NCI-H2171 (cell line): ENCODE data around the gene USP17L21.
"Not testable (repeated sequence)": the region's sequence is repeated elsewhere in the genome, so short reads cannot be mapped to it uniquely, and the experiment has no call there.

Experiments used
- DNase-seq: peaks from one replicate; lab custom pipeline; 2025; lab: John Stamatoyannopoulos, UW

USP17L21 gene

GRCh38 chr4:9262572-9262971 is at the start of gene USP17L21:
Gene USP17L21 (plus strand): TSS chr4:9262872. CDS start chr4:9262872, 0 bp downstream.
- not testable (repeated sequence) for DNase-seq

GRCh38 chr4:9214701-9215100 is 48.0 kb upstream of the USP17L21 start:
- not testable (repeated sequence) for DNase-seq

GRCh38 chr4:9215105-9215504 is 47.6 kb upstream of the USP17L21 start, which contains the start of gene USP17L11:
Gene USP17L11 (plus strand): TSS chr4:9215405. CDS start chr4:9215405, 0 bp downstream.
- DNase-seq, result not testable (repeated sequence)

- DNase-seq, result not testable (repeated sequence)
Observed at GRCh38 chr4:9219852-9220251, 42.8 kb upstream of the USP17L21 start, which contains the start of gene USP17L12. Gene USP17L12 (plus strand): TSS chr4:9220152. CDS start chr4:9220152, 0 bp downstream.

- DNase-seq, result not testable (repeated sequence)
Observed at GRCh38 chr4:9224596-9224995, 38.1 kb upstream of the USP17L21 start, which contains the start of gene USP17L13. Gene USP17L13 (plus strand): TSS chr4:9224896. CDS start chr4:9224896, 0 bp downstream.

GRCh38 chr4:9230249-9230648 is 32.4 kb upstream of the USP17L21 start:
- DNase-seq, result not testable (repeated sequence)

- DNase-seq, result not testable (repeated sequence)
Observed at GRCh38 chr4:9234085-9234484, 28.6 kb upstream of the USP17L21 start, which contains the start of gene USP17L15. Gene USP17L15 (plus strand): TSS chr4:9234385. CDS start chr4:9234385, 0 bp downstream.

GRCh38 chr4:9238461-9238860 is 24.2 kb upstream of the USP17L21 start:
- not testable (repeated sequence) for DNase-seq

- DNase-seq, result not testable (repeated sequence)
Observed at GRCh38 chr4:9243579-9243978, 19.1 kb upstream of the USP17L21 start, which contains the start of gene USP17L17. Gene USP17L17 (plus strand): TSS chr4:9243879. CDS start chr4:9243879, 0 bp downstream.

GRCh38 chr4:9247953-9248680 is 14.6 kb upstream of the USP17L21 start, which contains the start of gene USP17L18:
Gene USP17L18 (plus strand): TSS chr4:9248630. CDS start chr4:9248630, 0 bp downstream.
- DNase-seq, result not testable (repeated sequence)

GRCh38 chr4:9253078-9253477 is 9.6 kb upstream of the USP17L21 start, which contains the start of gene USP17L19:
Gene USP17L19 (plus strand): TSS chr4:9253378. CDS start chr4:9253378, 0 bp downstream.
- not testable (repeated sequence) for DNase-seq

GRCh38 chr4:9257824-9258223 is 4.8 kb upstream of the USP17L21 start, which contains the start of gene USP17L20:
Gene USP17L20 (plus strand): TSS chr4:9258124. CDS start chr4:9258124, 0 bp downstream.
- DNase-seq, result not testable (repeated sequence)

GRCh38 chr4:9267319-9267718 is 4.6 kb downstream of the USP17L21 start, which contains the start of gene USP17L22:
Gene USP17L22 (plus strand): TSS chr4:9267619. CDS start chr4:9267619, 0 bp downstream.
- DNase-seq, result not testable (repeated sequence)

GRCh38 chr4:9271719-9272118 is 9.0 kb downstream of the USP17L21 start:
- not testable (repeated sequence) for DNase-seq
